ENCODE measurements around the gene BCL7B.

DNA sequence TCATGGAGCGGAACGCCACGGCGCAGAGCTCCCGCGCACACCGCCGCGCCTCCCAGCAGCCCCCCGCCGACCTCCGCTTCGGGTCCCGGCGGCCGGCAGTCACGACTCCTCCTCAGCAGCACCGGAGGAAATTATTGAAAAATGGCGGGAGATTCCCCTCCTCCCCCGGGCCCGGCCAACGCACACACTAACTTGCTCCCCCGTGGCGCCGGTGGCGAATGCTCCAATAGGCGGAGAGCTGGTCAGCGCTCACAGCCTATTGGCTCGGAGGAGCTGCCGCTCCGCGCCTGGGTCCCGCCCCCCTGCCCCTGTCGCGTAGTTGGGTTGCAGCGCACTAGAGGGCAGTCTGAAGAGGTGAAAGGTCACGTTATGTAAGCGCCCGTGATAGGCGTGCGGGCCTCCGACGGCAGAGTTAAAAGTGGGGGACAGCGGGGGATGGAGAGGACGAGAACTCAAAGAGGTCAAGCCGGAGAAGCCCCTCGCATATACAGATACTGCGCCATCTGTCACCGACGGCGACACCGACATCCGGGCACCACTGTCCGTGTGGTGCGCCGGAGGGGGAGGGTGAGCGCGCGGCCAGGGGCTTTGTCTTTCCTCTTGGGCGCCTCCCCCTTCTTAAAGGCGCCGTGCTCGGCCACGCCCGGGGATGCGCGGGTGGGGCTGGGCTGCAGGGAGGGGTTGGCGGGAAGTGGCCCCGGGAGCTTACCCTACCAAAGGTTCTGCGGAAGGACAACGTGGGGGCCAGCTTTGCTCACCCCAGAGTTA lies 35.2 kb downstream of the BCL7B start, which contains the start of gene BAZ1B:
- TF ChIP-seq, protein P1, sequence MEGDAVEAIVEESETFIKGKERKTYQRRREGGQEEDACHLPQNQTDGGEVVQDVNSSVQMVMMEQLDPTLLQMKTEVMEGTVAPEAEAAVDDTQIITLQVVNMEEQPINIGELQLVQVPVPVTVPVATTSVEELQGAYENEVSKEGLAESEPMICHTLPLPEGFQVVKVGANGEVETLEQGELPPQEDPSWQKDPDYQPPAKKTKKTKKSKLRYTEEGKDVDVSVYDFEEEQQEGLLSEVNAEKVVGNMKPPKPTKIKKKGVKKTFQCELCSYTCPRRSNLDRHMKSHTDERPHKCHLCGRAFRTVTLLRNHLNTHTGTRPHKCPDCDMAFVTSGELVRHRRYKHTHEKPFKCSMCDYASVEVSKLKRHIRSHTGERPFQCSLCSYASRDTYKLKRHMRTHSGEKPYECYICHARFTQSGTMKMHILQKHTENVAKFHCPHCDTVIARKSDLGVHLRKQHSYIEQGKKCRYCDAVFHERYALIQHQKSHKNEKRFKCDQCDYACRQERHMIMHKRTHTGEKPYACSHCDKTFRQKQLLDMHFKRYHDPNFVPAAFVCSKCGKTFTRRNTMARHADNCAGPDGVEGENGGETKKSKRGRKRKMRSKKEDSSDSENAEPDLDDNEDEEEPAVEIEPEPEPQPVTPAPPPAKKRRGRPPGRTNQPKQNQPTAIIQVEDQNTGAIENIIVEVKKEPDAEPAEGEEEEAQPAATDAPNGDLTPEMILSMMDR (IDR thresholded peaks at IDR 0.05): peak in 1 of 3 experiments; percentile 10
- TF ChIP-seq POLR2AphosphoS5 (IDR thresholded peaks at IDR 0.05) (peak; percentile 76 to 82), EP300 (IDR thresholded peaks at IDR 0.05) (no peak)
